Astrocyte (in vitro differentiated cells and primary cell): ENCODE data around the gene ZFP3.

ENCODE experiments used
- EZH2 ChIP-seq: IDR thresholded peaks from 2 replicates; pipeline ENCODE4 v1.6.1; 2012; ENCODE audit warnings: mild to moderate bottlenecking, low read length, inconsistent platforms; ENCODE audit not compliant: insufficient read depth
- TF ChIP-seq, protein P1 (sequence below): IDR thresholded peaks from 2 replicates; pipeline ENCODE4 v1.5.1; 2011; ENCODE audit warnings: low read depth, mild to moderate bottlenecking, inconsistent platforms, low read length, moderate library complexity; ENCODE audit not compliant: insufficient read depth

DNA sequence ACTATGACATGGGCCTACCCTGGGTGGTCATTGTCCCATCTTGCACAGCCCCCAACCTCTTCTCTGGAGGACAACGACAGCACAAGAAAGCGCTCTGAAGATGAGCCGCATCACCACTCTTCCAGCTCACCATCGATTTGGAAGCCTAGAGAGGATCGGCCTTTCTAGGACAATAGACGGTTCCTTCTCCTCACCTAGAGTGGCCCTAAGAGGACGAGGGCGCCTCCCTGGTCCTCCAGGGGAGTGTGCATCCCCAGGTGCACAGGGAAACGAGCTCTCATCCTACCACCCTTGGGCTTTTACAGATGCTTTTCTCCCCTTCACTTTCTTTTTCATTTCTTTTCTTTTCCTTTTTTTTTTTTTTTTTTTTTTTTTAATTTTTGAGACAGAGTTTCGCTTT is 22.7 kb upstream of the ZFP3 start:
- TF ChIP-seq, protein P1, sequence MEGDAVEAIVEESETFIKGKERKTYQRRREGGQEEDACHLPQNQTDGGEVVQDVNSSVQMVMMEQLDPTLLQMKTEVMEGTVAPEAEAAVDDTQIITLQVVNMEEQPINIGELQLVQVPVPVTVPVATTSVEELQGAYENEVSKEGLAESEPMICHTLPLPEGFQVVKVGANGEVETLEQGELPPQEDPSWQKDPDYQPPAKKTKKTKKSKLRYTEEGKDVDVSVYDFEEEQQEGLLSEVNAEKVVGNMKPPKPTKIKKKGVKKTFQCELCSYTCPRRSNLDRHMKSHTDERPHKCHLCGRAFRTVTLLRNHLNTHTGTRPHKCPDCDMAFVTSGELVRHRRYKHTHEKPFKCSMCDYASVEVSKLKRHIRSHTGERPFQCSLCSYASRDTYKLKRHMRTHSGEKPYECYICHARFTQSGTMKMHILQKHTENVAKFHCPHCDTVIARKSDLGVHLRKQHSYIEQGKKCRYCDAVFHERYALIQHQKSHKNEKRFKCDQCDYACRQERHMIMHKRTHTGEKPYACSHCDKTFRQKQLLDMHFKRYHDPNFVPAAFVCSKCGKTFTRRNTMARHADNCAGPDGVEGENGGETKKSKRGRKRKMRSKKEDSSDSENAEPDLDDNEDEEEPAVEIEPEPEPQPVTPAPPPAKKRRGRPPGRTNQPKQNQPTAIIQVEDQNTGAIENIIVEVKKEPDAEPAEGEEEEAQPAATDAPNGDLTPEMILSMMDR, result no peak
- TF ChIP-seq EZH2, result no peak
